Activated CD8-positive, alpha-beta memory T cell treated with anti-CD3 and anti-CD28 coated beads, Interleukin-2, amount 50 U/mL, for 1 hour (primary cell): Measurements from ENCODE around the gene IGF2BP3.

Experiments used
- DNase-seq: peaks from one replicate; pipeline ENCODE4 v3.0.0-alpha.2; 2020; ENCODE audit errors: extremely low read depth

Gene IGF2BP3

DNA sequence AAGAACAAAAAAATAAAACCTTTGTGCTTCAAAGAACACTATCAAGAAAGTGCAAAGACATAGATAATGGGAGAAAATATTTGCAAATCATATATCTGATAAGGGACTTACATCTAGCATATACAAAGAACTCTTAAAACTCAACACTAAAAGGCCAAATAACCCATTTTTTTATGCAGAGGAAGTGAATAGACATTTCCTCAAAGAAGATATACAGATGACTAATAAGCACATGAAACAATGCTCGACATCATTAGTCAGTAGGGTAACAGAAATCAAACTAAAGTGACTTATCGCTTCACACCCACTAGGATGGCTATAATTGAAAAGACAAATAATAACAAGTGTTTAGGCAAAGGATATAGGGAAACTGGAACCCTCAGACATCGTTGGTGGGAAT is 93.2 kb downstream of the IGF2BP3 start:
- DNase-seq, result no peak

DNA sequence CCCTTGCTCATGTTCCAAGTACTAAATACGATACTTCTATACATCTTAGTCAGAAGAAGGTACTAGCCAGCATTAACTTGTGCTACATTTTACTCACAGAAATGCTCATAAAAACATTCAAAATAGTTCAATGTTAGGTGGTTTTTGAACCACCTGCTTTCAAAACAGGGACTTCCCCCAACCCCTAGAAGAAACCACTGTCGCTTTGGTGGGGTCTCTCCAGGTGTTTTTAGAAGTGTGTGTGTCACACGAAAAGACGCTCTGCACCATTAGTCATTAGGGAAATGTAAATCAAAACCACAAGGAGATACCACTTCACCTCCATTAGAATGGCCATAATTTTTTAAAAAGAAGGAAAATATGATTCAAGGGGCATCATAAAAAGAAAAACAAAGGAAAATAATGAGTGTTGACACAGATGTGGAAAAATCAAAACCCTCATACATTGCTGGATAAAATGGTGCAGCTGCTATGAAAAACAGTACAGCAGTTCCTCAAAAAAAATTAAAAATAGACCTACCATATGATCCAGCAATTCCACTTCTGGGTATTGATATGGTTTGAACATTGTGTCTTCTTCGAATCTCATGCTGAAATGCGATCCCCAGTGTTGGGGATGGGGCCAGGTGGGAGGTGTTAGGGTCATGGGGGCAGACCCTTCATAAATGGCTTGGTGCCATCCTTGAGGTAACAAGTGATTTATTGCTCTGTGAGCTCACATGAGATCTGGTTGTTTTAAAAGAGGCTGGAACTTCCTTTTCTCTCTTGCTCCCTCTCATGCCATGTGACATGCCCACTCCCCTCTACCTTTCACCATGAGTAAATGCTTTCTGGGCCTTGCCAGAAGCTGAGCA is 96.9 kb downstream of the IGF2BP3 start:
- peak; percentile 32 for DNase-seq

DNA sequence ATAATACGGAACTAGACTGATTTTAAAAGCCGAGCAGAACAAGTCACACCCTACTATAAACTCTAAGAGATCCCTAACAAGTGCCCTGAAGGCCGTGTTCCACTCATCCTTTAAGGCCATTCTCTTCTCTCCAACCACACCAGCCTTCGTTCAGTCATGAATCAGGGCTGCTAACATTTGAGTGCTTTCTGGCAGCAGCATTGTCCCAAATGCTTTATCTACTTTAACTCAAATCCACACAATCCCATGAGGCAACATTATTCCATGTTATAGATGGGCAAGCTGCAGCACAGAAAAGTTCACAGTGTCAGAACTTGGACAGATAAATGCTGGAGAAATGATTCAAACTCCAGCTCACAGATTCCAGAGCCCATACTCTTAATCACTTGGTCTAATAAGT is 97.7 kb downstream of the IGF2BP3 start:
- DNase-seq, result no peak

GRCh38 chr7:23371654-23372053 is 98.6 kb downstream of the IGF2BP3 start:
- DNase-seq, result no peak

GRCh38 chr7:23369695-23370404 is 100.4 kb downstream of the IGF2BP3 start:
- no peak for DNase-seq

DNA sequence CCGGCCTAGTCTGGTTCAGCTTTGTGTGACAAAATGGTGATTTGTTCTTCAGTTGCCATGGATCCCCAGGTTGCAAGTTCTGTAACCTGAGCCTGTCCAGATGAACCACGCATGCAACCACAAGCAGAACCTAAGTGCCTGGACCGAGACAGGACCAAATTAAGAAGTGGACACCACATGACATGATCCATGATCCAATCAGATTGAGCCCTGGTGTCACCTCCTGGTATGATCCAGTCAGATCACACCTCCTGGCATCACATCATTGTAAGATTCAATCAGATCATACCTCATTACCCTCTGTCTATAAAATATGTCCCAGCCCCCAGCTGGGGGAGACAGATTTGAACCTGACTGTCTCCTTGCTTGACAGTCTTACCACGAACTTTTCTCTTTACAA is 101.2 kb downstream of the IGF2BP3 start:
- DNase-seq, result no peak

- no peak for DNase-seq
These were observed 112.1 kb downstream of the IGF2BP3 start for GRCh38 chr7:23358152-23358674.

- no peak for DNase-seq
These were observed 112.8 kb downstream of the IGF2BP3 start for GRCh38 chr7:23357190-23358093.

- no peak for DNase-seq
These were observed 113.6 kb downstream of the IGF2BP3 start for GRCh38 chr7:23356726-23357125.

- no peak for DNase-seq
These were observed 114.1 kb downstream of the IGF2BP3 start for GRCh38 chr7:23356168-23356567.

DNA sequence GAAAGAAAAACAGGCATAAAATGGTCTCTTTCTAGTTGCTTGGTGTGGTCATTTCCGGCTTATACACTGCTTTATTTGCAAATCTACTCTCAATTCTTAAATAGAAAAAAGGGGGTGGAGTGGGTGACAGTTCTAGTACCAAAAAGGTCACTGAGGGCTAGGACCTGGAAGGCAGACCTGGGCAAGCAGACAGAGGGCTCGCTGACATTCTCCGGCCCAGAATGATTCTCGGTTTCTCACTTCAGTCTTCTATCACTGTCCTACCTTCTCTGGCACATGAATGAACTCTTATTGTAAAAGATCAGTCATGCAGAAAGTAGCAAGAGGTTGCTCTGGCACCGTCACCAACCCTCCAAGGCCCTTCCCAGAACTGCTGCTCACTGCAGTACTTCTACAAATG is 117.1 kb downstream of the IGF2BP3 start:
- no peak for DNase-seq

- no peak for DNase-seq
These were observed 119.8 kb downstream of the IGF2BP3 start for GRCh38 chr7:23350466-23350865.

GRCh38 chr7:23349484-23350157 is 120.7 kb downstream of the IGF2BP3 start:
- DNase-seq, result no peak

GRCh38 chr7:23347682-23348180 is 122.6 kb downstream of the IGF2BP3 start:
- no peak for DNase-seq

DNA sequence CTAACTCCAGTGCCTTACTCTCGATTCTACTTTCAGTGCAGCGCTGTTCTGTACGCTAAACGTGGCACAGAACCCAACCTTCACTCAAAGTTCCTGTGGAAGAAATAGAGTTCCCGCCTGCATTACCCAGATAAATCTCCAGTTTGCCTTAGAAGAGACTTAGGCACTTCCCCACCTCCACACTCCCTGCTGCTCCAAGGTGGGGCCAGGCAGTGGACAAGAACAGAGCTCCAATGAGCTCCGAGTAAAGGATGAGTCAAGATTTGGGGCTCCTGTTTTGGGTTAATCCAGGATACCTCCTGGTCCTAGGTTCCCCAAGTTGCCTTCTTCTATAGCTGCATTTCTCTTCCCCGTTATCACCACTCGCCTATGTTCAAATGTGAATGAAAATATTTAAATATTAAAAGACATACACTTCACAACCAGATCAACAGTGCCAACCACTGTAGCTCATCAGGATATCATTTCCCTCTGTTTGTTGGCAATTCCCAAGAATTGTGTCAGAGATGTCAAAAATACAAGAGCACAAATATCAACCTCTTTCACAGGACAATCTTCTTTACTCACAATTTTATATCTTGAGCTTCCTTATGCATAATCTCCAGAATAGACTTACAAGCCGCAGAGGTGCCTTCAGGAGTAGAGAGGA is 123.1 kb downstream of the IGF2BP3 start:
- no peak for DNase-seq

- no peak for DNase-seq
These were observed 124.0 kb downstream of the IGF2BP3 start for GRCh38 chr7:23346316-23346715.

DNA sequence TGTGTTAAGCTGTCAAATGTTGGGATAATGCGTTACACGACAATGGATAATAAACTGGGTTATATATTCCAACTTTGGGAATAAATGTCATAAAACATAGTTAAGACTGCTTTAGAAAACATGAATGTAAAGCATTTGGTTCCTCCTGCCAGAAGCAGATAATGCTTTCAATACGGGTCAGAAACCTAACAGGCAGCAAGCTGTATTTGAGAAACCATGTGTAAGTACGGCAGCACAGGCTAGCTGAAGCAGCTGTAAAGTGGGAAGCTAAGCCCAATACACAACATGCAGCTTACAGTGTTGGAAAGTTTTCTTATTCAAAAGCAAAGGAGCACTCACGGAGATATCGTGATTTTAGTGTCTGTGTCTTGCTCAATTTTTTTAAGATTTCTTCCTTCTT is 124.7 kb downstream of the IGF2BP3 start:
- no peak for DNase-seq

DNA sequence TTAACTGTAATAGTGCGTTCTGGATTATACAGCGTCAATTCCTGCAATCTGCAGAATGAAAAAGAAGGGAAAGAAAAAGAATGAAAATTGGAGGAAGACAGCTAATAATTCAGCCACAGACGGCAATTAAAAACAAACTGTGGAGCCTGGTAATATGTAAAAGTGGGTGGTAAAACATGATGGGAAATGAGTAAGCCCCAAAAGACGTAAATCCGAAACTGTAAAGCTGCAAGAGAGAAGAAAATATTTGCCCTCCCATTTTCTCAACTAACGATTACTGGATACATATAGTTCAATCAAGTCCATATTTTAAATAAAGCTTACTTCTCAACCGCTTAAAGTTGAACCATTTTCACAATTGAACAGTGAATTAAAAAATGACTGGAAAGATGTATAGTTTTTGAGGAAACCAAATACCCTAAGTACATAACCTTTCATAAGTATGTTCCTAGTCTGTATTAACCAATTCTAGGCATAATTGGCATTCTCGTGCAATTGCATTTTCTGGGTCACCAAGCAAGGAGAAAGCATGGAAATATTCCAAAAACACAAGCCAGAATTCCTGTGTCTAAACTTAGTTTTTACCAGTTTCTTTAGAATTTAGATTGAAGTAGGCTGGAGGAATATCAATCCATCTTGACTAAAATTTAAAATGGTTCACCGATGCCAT is 126.3 kb downstream of the IGF2BP3 start:
- DNase-seq, result no peak

DNA sequence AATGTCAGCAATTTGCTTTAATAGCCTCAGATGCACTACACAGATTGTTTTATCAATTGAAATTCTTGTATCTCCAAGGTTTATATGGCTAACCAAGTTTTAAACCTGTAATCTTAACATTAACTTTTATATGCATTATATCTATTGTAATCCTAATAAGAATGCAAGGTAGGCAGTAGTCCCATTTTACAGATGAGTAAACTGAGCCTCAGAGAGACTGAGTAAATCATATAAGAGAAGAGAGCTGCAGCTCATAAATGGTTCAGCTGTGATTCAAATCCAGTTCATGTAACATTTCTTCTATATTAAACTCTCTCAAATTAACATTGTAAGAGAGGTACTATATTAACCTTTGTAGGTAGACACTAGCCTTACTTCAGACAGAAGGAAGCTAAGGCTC is 127.2 kb downstream of the IGF2BP3 start:
- no peak for DNase-seq
